ENCODE measurements around the gene BMPER. TPM values are rescaled to one million over a fixed set of nuclear protein-coding genes. Genes with fewer than 3 reads are reported as not detected.
A peak's percentile ranks its signal among the peaks of the same experiment; 100 is the strongest.

Gene BMPER
- polyA plus RNA-seq, 1 of the 3 experiments (the other 2 are of a cell fraction), result 20.0 TPM

DNA sequence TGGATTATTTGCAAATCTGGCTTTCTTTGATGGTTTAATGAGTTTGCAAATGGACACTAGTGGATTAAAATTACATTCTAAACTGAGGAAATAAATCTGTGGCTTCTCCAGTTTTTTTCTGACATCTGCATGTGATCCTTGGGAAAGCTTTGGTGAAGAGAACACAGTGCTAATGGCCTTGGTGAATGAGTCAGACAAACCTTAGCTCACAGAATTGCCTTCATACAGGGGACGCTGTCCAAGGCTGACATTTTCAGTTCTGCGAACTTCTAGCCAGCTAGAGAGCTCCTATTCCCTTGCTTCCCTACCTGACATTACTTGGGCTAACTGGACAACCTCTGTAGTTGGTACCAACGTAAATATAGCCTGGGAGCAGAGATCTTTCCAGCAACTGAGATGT lies 21.2 kb downstream of the BMPER start (continued):
- no peak for TF ChIP-seq GABPA (IDR thresholded peaks at IDR 0.05; ENCODE audit: low read depth)
- TF ChIP-seq EP300 (IDR thresholded peaks at IDR 0.05; ENCODE audit: borderline replicate concordance in 1 of 2, low read depth in 1 of 2, low read length in 1 of 2), result no peak
- no peak for TF ChIP-seq ELF1 (IDR thresholded peaks at IDR 0.05)
- TF ChIP-seq POLR2AphosphoS5 (IDR thresholded peaks at IDR 0.05; ENCODE audit: low read depth, low read length), result no peak
- no peak for TF ChIP-seq RAD21 (IDR thresholded peaks at IDR 0.05; ENCODE audit: low read length)
- TF ChIP-seq, protein P1, sequence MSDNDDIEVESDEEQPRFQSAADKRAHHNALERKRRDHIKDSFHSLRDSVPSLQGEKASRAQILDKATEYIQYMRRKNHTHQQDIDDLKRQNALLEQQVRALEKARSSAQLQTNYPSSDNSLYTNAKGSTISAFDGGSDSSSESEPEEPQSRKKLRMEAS (IDR thresholded peaks at IDR 0.05; ENCODE audit: low read depth), result peak; percentile 34; the same call in 1 of the 2 replicates
- no peak for TF ChIP-seq TCF12 (IDR thresholded peaks at IDR 0.05)
- TF ChIP-seq SMC3 (IDR thresholded peaks at IDR 0.05; ENCODE audit: low read depth, low read length), result no peak
- no peak; the same call in 1 of the 2 replicates for TF ChIP-seq YY1 (IDR thresholded peaks at IDR 0.05; ENCODE audit: low read depth)
- TF ChIP-seq TAF1 (IDR thresholded peaks at IDR 0.05; ENCODE audit: borderline replicate concordance, low read depth, low read length), result no peak
- no peak for TF ChIP-seq TEAD4 (IDR thresholded peaks at IDR 0.05; ENCODE audit: borderline replicate concordance, insufficient read depth)
- no peak for TF ChIP-seq CHD2 (IDR thresholded peaks at IDR 0.05; ENCODE audit: low read length, partially characterized antibody)
- TF ChIP-seq RXRA (IDR thresholded peaks at IDR 0.05; ENCODE audit: borderline replicate concordance, low read depth), result no peak
- no peak for TF ChIP-seq MXI1 (IDR thresholded peaks at IDR 0.05; ENCODE audit: low read depth, low read length)
- TF ChIP-seq JUND (IDR thresholded peaks at IDR 0.05), result peak; percentile 46; the same call in 1 of the 2 replicates
- TF ChIP-seq, protein P2, sequence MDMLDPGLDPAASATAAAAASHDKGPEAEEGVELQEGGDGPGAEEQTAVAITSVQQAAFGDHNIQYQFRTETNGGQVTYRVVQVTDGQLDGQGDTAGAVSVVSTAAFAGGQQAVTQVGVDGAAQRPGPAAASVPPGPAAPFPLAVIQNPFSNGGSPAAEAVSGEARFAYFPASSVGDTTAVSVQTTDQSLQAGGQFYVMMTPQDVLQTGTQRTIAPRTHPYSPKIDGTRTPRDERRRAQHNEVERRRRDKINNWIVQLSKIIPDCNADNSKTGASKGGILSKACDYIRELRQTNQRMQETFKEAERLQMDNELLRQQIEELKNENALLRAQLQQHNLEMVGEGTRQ (IDR thresholded peaks at IDR 0.05; ENCODE audit: borderline replicate concordance, low read depth, low read length), result no peak
- TF ChIP-seq MEF2A (IDR thresholded peaks at IDR 0.05; ENCODE audit: borderline replicate concordance, low read depth), result no peak
- TF ChIP-seq FOSL2 (IDR thresholded peaks at IDR 0.05; ENCODE audit: borderline replicate concordance, low read depth), result peak; percentile 71; the same call in 1 of the 2 replicates
- TF ChIP-seq, protein P3, sequence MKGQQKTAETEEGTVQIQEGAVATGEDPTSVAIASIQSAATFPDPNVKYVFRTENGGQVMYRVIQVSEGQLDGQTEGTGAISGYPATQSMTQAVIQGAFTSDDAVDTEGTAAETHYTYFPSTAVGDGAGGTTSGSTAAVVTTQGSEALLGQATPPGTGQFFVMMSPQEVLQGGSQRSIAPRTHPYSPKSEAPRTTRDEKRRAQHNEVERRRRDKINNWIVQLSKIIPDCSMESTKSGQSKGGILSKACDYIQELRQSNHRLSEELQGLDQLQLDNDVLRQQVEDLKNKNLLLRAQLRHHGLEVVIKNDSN (IDR thresholded peaks at IDR 0.05; ENCODE audit: borderline replicate concordance, low read depth), result no peak
- TF ChIP-seq GATA2 (CRISPR knock-in tag; IDR thresholded peaks at IDR 0.05), result no peak
- TF ChIP-seq, protein P4, sequence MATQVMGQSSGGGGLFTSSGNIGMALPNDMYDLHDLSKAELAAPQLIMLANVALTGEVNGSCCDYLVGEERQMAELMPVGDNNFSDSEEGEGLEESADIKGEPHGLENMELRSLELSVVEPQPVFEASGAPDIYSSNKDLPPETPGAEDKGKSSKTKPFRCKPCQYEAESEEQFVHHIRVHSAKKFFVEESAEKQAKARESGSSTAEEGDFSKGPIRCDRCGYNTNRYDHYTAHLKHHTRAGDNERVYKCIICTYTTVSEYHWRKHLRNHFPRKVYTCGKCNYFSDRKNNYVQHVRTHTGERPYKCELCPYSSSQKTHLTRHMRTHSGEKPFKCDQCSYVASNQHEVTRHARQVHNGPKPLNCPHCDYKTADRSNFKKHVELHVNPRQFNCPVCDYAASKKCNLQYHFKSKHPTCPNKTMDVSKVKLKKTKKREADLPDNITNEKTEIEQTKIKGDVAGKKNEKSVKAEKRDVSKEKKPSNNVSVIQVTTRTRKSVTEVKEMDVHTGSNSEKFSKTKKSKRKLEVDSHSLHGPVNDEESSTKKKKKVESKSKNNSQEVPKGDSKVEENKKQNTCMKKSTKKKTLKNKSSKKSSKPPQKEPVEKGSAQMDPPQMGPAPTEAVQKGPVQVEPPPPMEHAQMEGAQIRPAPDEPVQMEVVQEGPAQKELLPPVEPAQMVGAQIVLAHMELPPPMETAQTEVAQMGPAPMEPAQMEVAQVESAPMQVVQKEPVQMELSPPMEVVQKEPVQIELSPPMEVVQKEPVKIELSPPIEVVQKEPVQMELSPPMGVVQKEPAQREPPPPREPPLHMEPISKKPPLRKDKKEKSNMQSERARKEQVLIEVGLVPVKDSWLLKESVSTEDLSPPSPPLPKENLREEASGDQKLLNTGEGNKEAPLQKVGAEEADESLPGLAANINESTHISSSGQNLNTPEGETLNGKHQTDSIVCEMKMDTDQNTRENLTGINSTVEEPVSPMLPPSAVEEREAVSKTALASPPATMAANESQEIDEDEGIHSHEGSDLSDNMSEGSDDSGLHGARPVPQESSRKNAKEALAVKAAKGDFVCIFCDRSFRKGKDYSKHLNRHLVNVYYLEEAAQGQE (IDR thresholded peaks at IDR 0.05; ENCODE audit: low read depth, low read length), result peak; percentile 93
- no peak for TF ChIP-seq RCOR1 (IDR thresholded peaks at IDR 0.05; ENCODE audit: low read length)
- TF ChIP-seq SIN3A (IDR thresholded peaks at IDR 0.05; ENCODE audit: borderline replicate concordance, low read depth, low read length), result no peak
- no peak for TF ChIP-seq NFIC (IDR thresholded peaks at IDR 0.05; ENCODE audit: borderline replicate concordance)
- TF ChIP-seq, protein P5, sequence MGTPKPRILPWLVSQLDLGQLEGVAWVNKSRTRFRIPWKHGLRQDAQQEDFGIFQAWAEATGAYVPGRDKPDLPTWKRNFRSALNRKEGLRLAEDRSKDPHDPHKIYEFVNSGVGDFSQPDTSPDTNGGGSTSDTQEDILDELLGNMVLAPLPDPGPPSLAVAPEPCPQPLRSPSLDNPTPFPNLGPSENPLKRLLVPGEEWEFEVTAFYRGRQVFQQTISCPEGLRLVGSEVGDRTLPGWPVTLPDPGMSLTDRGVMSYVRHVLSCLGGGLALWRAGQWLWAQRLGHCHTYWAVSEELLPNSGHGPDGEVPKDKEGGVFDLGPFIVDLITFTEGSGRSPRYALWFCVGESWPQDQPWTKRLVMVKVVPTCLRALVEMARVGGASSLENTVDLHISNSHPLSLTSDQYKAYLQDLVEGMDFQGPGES (IDR thresholded peaks at IDR 0.05; ENCODE audit: low read depth, low read length), result no peak
- TF ChIP-seq NRF1 (IDR thresholded peaks at IDR 0.05; ENCODE audit: low read depth, low read length), result no peak
- no peak for TF ChIP-seq FOXM1 (IDR thresholded peaks at IDR 0.05; ENCODE audit: low read depth)
